Astrocyte of the spinal cord (primary cell): ENCODE results near the gene HOXC11.

Source experiments
- DNase-seq: peaks from one replicate; pipeline ENCODE4 v3.0.0; 2011; ENCODE audit warnings: low read depth, low spot score
- H3K4me3 ChIP-seq: 2 replicates; pipeline ENCODE4 v1.5.1; 2011; ENCODE audit warnings: low read depth, mild to moderate bottlenecking, low read length, moderate library complexity
- CTCF ChIP-seq: IDR thresholded peaks from 2 replicates; pipeline ENCODE4 v1.5.1; 2012; ENCODE audit warnings: low read depth, mild to moderate bottlenecking, low read length, inconsistent platforms
- in situ Hi-C: cut with HindIII; loops from 2 replicates; pipeline ENCODE4 v1.10.0; 2017; ENCODE audit warnings: low sequenced_read_pairs

Gene HOXC11

GRCh38 chr12:53944209-53944608, 28.7 kb upstream of the HOXC11 start:
- in situ Hi-C loops, result no loop called here
- TF ChIP-seq CTCF, result no peak
- no peak for DNase-seq
- no peak overlapping the region for H3K4me3 ChIP-seq

- no peak for DNase-seq
- no peak overlapping the region for H3K4me3 ChIP-seq
- no peak for TF ChIP-seq CTCF
- in situ Hi-C loops, result no loop called here
Observed at GRCh38 chr12:53944907-53945847, 27.7 kb upstream of the HOXC11 start.

- DNase-seq, result no peak
- no peak overlapping the region for H3K4me3 ChIP-seq
- in situ Hi-C loops, result no loop called here
- TF ChIP-seq CTCF, result no peak
Observed at GRCh38 chr12:53947743-53948142, 25.2 kb upstream of the HOXC11 start.

- in situ Hi-C loops, result no loop called here
- H3K4me3 ChIP-seq, result no peak overlapping the region
- no peak for DNase-seq
- no peak for TF ChIP-seq CTCF
Observed at GRCh38 chr12:53948650-53949593, 24.0 kb upstream of the HOXC11 start.

- TF ChIP-seq CTCF, result no peak
- no peak for DNase-seq
- in situ Hi-C loops, result no loop called here
- H3K4me3 ChIP-seq, result no peak overlapping the region
Observed at GRCh38 chr12:53949631-53950436, 23.1 kb upstream of the HOXC11 start.

GRCh38 chr12:53950437-53950773, 22.5 kb upstream of the HOXC11 start:
- DNase-seq, result no peak
- in situ Hi-C loops, result no loop called here
- no peak for TF ChIP-seq CTCF
- no peak overlapping the region for H3K4me3 ChIP-seq
